Colonic mucosa (tissue), 4 donors: ENCODE data around the gene UBE2Q1. TPM values are rescaled to one million over a fixed set of nuclear protein-coding genes. Genes with fewer than 3 reads are reported as not detected.
A peak's percentile ranks its signal among the peaks of the same experiment; 100 is the strongest.

Source experiments
- DNase-seq: peaks from one replicate; pipeline ENCODE4 v3.0.0-alpha.2; 2020
- H3K27ac ChIP-seq: fragments of 200-600 bp; one replicate; pipeline ENCODE4 v1.8.0; 2021
- H3K27me3 ChIP-seq: fragments of 200-600 bp; one replicate; pipeline ENCODE4 v1.8.0; 2021
- H3K36me3 ChIP-seq: fragments of 200-600 bp; one replicate; pipeline ENCODE4 v1.8.0; 2021
- H3K4me1 ChIP-seq: fragments of 200-600 bp; one replicate; pipeline ENCODE4 v1.8.0; 2021; ENCODE audit warnings: mild to moderate bottlenecking
- H3K4me3 ChIP-seq: fragments of 200-600 bp; one replicate; pipeline ENCODE4 v1.8.0; 2021
- H3K9ac ChIP-seq, 2 donors: one replicate each; pipeline ENCODE4 v1.7.0; 2013; ENCODE audit warnings: control low read depth in 2 of 2, low read depth in 2 of 2, low read length in 2 of 2
- H3K9me3 ChIP-seq: fragments of 200-600 bp; one replicate; pipeline ENCODE4 v1.8.0; 2021
- CTCF ChIP-seq: fragments of 200-600 bp; IDR thresholded peaks from one replicate; pipeline ENCODE4 v1.8.0; 2022; ENCODE audit warnings: antibody characterized with exemption, mild to moderate bottlenecking
- intact Hi-C: fragments of 100-400 bp; cut with DNase I; formaldehyde crosslinking; loops from one replicate; pipeline ENCODE4 v1.14.1; 2022
- total RNA-seq, 2 donors: library from RNA; stranded (reverse); fragmentation: NEBNext Ultra II Directional in 1 of 2; extraction: Animal tissue kit (Norgen Biotek cat#: 25700) in 1 of 2; gene quantifications; one replicate each; pipeline ENCODE4 v1.2.1, GENCODE V29; 2021
- donor health status: healthy.
- donor health status: DM: no; HTN: no; CAD: no.
- donor health status: DM: no; HTN: no; CAD: no.

UBE2Q1 gene
- total RNA-seq, 2 donors from 2014 or later: 74.1 to 86.1 TPM

DNA sequence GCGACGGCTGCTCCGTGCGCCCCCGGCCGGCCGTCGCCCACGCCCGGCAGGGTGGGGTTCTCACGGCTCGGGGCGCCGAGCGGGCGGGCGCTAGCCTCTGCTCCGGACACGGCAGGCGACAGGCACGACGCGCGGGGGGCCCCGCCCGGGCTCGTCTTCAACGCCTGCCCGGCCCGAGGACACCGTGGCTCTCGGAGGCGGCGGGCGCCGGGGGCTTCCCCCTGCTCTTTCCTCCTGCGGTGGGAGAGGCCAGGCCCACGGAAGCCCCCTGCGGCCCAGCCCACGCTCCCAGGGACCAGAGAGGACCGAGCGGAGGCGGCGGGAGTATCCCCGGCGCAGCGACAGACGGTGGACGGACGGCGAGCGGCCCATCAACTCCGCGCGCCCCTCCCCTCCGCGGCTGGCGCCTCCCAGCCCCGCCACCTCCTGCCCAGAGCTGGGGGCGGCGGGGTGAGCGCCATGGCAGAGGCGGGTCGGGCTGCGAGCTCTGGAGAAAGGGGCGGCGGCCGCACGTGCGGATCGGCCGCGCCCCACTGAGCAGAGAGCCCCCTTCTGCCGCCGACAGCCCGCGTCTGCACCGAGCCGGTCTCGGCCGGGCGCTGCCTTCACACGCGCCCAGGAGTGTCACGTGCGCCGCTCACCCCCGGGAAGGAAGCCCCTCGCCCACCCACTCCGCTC, 56.3 kb downstream of the UBE2Q1 start, which contains the start of the genes SHE and TDRD10:
Gene SHE, minus strand, starts transcription at position 347 of the 678 bp plus-strand sequence. CDS start 386 bp downstream, outside the sequence.
Gene TDRD10, plus strand, starts transcription at position 154 of the 678 bp plus-strand sequence. CDS start 4,685 bp downstream, outside the sequence.
- intact Hi-C loops: no loop called here
- no peaks in the 10 kb centered on the region for H3K36me3 ChIP-seq
- peak within 1 kb of the TSS; percentile 39 for H3K4me3 ChIP-seq
- no peak for TF ChIP-seq CTCF
- no peak within 1 kb of the TSS for H3K27ac ChIP-seq
- peaks cover 32% of the 10 kb centered on the region for H3K27me3 ChIP-seq
- no peaks in the 10 kb centered on the region for H3K9me3 ChIP-seq
- no peak for DNase-seq
- peak within 1 kb of the TSS in 1 of 2 donors; percentile 48 for H3K9ac ChIP-seq
- no peaks in the 10 kb centered on the region for H3K4me1 ChIP-seq

DNA sequence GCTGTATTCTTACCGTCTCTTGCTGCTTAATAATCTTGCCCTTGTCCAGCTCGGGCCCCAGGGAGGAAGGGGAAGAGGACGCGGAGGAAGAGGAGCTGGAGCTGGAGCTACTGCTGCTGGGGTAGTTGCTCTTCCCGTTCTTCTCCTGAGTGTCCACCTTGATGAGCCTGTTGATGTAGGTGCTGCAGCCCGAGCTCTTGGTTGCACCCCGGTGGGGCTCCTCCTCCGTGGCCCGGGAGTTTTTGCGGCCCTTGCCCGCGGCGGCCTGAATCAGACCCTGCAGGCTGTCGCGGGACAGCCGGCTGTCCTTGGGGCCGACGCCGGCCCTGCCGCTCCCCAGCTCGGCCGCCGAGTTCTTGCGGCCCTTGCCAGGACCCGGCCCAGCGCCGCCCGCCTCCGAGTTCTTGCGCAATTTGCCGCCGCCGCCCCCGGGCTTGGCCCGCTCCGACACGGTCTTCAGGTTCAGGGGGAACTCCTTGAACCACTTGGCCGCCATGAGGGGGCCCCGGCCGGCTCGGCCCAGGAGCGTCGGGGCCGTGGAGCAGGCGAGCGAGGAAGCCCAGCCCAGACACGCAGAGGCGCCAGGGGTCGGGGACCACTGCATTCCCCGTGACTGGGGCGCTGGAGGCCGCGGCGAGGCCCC, 56.9 kb downstream of the UBE2Q1 start:
- Histone ChIP-seq H3K4me1 (no peaks in the 10 kb centered on the region), H3K36me3 (no peaks in the 10 kb centered on the region), H3K9ac (peak overlapping the region in 1 of 2 donors; percentile 48), H3K9me3 (no peaks in the 10 kb centered on the region), H3K27me3 (peaks cover 32% of the 10 kb centered on the region), H3K27ac (no peak overlapping the region), H3K4me3 (peak overlapping the region; percentile 39)
- no peak for TF ChIP-seq CTCF
- intact Hi-C loops: no loop called here
- DNase-seq: peak; percentile 40

DNA sequence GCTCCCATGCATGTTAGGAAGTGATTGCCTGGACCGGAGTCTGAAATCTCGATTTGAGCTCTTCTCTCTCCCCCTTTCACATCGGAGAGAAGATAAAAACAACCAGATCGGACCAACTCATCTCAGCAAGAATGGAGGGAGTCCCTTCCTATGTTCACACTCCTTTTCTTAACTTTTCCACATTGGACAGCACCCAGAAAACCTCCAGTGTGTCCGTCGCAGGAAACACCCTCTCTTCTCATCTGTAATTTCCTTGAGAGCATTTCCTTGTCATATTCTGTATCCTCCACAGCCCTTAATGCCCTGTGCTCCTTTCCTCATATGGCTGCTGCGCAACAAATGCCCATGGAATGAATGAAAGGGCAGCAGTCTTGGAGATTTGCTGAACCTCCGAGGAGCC, 57.9 kb downstream of the UBE2Q1 start:
- H3K27ac ChIP-seq: no peak overlapping the region
- no peaks in the 10 kb centered on the region for H3K9me3 ChIP-seq
- H3K36me3 ChIP-seq: no peaks in the 10 kb centered on the region
- H3K27me3 ChIP-seq: peaks cover 32% of the 10 kb centered on the region
- no peaks in the 10 kb centered on the region for H3K4me1 ChIP-seq
- intact Hi-C loops: no loop called here
- TF ChIP-seq CTCF: no peak
- peak overlapping the region in 1 of 2 donors; percentile 34 for H3K9ac ChIP-seq
- H3K4me3 ChIP-seq: peak overlapping the region; percentile 39
- DNase-seq: no peak

DNA sequence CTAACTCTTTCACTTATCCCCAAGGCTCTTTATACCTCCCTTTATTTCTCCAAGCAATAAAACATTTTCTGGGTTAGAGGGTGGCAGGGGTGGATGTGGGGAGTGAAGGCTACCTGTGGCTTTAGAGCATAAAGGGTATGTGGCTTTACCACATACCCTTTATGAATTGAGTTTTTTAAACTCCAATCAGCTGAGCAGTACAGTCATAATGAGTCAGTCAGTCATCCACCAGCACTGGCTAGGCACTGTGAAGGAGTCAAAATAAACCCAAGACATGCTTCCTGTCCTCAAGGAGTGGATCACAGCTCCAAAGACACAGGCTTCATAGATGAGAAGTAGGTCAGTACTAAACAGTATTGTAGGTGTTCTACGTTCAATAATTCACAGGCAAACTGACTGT, 59.0 kb downstream of the UBE2Q1 start:
- H3K4me3 ChIP-seq: no peak overlapping the region
- intact Hi-C loops: no loop called here
- TF ChIP-seq CTCF: no peak
- no peak overlapping the region for H3K27ac ChIP-seq
- H3K9ac ChIP-seq: peak overlapping the region in 1 of 2 donors; percentile 19
- peaks cover 32% of the 10 kb centered on the region for H3K27me3 ChIP-seq
- H3K9me3 ChIP-seq: no peaks in the 10 kb centered on the region
- no peak for DNase-seq
- no peaks in the 10 kb centered on the region for H3K4me1 ChIP-seq
- no peaks in the 10 kb centered on the region for H3K36me3 ChIP-seq

Other genes starting within 250 kb of the UBE2Q1 start
- gene AQP10, start 237.6 kb downstream of the UBE2Q1 start, total RNA-seq: under 1 TPM in 1 of 2 donors, not detected in 1; 0.27 TPM
- gene ATP8B2, start 233.1 kb downstream of the UBE2Q1 start, total RNA-seq: 1 to 10 TPM; 4.2 to 6.6 TPM
- 10 to 100 TPM; 31.7 to 38.2 TPM for gene IL6R, start 153.3 kb downstream of the UBE2Q1 start, total RNA-seq
- gene TDRD10, start 56.4 kb downstream of the UBE2Q1 start, total RNA-seq: under 1 TPM; 0.42 to 0.67 TPM
- gene SHE, start 56.2 kb downstream of the UBE2Q1 start, total RNA-seq: 1 to 10 TPM; 1.7 to 3.9 TPM
- gene CHRNB2, start 9.1 kb upstream of the UBE2Q1 start, total RNA-seq: under 1 TPM; 0.07 to 0.16 TPM
- gene ADAR, start 49.5 kb upstream of the UBE2Q1 start, total RNA-seq: 100 to 1,000 TPM; 115 to 125 TPM